Neural cell (in vitro differentiated cells): ENCODE data around the gene EBF3. TPM values are rescaled to one million over a fixed set of nuclear protein-coding genes. Genes with fewer than 3 reads are reported as not detected.

ENCODE experiments used
- H2AFZ ChIP-seq: fragments of 200-600, 300-800 bp; sonication (generic), shearing (Covaris generic); 2 replicates; pipeline ENCODE4 v1.6.0; 2014; ENCODE audit warnings: low read depth, mild to moderate bottlenecking, antibody characterized with exemption, low read length, moderate library complexity
- H3F3A ChIP-seq: fragments of 200-600 bp; shearing (Covaris generic); 2 replicates; pipeline ENCODE4 v1.6.1; 2016; ENCODE audit warnings: mild to moderate bottlenecking, moderate library complexity, mixed read lengths, antibody characterized with exemption, low read length; ENCODE audit not compliant: insufficient read depth, poor library complexity, severe bottlenecking
- H3K27ac ChIP-seq: fragments of 200-600, 300-800 bp; sonication (generic), shearing (Covaris generic); 2 replicates; pipeline ENCODE4 v1.5.1; 2014; ENCODE audit warnings: mild to moderate bottlenecking, low read length, moderate library complexity
- H3K27me3 ChIP-seq: fragments of 300-800, 200-600 bp; sonication (generic), shearing (Covaris generic); 2 replicates; pipeline ENCODE4 v1.6.0; 2014; ENCODE audit warnings: mild to moderate bottlenecking, low read depth, low read length, moderate library complexity; ENCODE audit not compliant: insufficient read depth
- H3K36me3 ChIP-seq: fragments of 300-800, 200-600 bp; sonication (generic), shearing (Covaris generic); 2 replicates; pipeline ENCODE4 v1.5.1; 2014; ENCODE audit warnings: mild to moderate bottlenecking, antibody characterized with exemption, low read length, moderate library complexity; ENCODE audit not compliant: insufficient read depth
- H3K4me2 ChIP-seq: fragments of 300-800, 200-600 bp; sonication (generic), shearing (Covaris generic); 2 replicates; pipeline ENCODE4 v1.6.0; 2014; ENCODE audit warnings: mild to moderate bottlenecking, low read length
- H3K4me3 ChIP-seq: fragments of 300-800, 200-600 bp; sonication (generic), shearing (Covaris generic); 2 replicates; pipeline ENCODE4 v1.5.1; 2014; ENCODE audit warnings: mild to moderate bottlenecking, low read length, moderate library complexity
- H3K79me2 ChIP-seq: fragments of 200-600 bp; shearing (Covaris generic); replicated peaks from 2 replicates; pipeline ENCODE4 v1.6.0; 2014; ENCODE audit warnings: mild to moderate bottlenecking, low read length, moderate library complexity; ENCODE audit not compliant: insufficient read depth
- H3K9ac ChIP-seq: fragments of 300-800, 200-600 bp; sonication (generic), shearing (Covaris generic); 2 replicates; pipeline ENCODE4 v1.6.1; 2016; ENCODE audit warnings: mild to moderate bottlenecking, low read length, mixed read lengths
- H3K9me2 ChIP-seq: fragments of 200-600 bp; shearing (Covaris generic); 2 replicates; pipeline ENCODE4 v1.6.1; 2016; ENCODE audit warnings: mild to moderate bottlenecking, low read length, mixed read lengths; ENCODE audit not compliant: insufficient read depth
- H3K9me3 ChIP-seq: fragments of 200-600, 300-800 bp; sonication (generic), shearing (Covaris generic); 2 replicates; pipeline ENCODE4 v1.6.1; 2016; ENCODE audit warnings: mild to moderate bottlenecking, mixed run types, low read length, moderate library complexity, mixed read lengths
- H4K20me1 ChIP-seq: fragments of 200-600 bp; shearing (Covaris generic); 2 replicates; pipeline ENCODE4 v1.6.1; 2016; ENCODE audit warnings: mild to moderate bottlenecking, mixed run types; ENCODE audit not compliant: insufficient read depth
- CTCF ChIP-seq: fragments of 450-650 bp; IDR thresholded peaks from 2 replicates; pipeline ENCODE4 v1.5.1; 2014; ENCODE audit warnings: antibody characterized with exemption, mild to moderate bottlenecking, moderate library complexity; ENCODE audit not compliant: poor library complexity, severe bottlenecking
- EP300 ChIP-seq: fragments of 450-650 bp; conservative IDR thresholded peaks from 2 replicates; pipeline ENCODE4 v1.6.1; 2014; ENCODE audit warnings: antibody characterized with exemption, mild to moderate bottlenecking, moderate library complexity; ENCODE audit not compliant: poor library complexity, severe bottlenecking
- EZH2 ChIP-seq: fragments of 200-600, 300-800 bp; shearing (Covaris generic), sonication (generic); IDR thresholded peaks from 2 replicates; pipeline ENCODE4 v1.6.1; 2014; ENCODE audit warnings: antibody characterized with exemption, low read length, borderline replicate concordance, mild to moderate bottlenecking; ENCODE audit not compliant: insufficient read depth, poor library complexity, severe bottlenecking
- MXI1 ChIP-seq: fragments of 450-650 bp; conservative IDR thresholded peaks from 2 replicates; pipeline ENCODE4 v1.6.1; 2014; ENCODE audit warnings: antibody characterized with exemption, mild to moderate bottlenecking; ENCODE audit not compliant: poor library complexity, severe bottlenecking
- POLR2AphosphoS5 ChIP-seq: IDR thresholded peaks from 2 replicates; pipeline ENCODE4 v1.6.1; 2012
- RAD21 ChIP-seq: fragments of 450-650 bp; conservative IDR thresholded peaks from 2 replicates; pipeline ENCODE4 v1.6.1; 2014; ENCODE audit warnings: antibody characterized with exemption, mild to moderate bottlenecking, moderate library complexity
- SMC3 ChIP-seq: fragments of 450-650 bp; conservative IDR thresholded peaks from 2 replicates; pipeline ENCODE4 v1.6.1; 2014; ENCODE audit warnings: antibody characterized with exemption, mild to moderate bottlenecking, moderate library complexity; ENCODE audit not compliant: poor library complexity
- TAF1 ChIP-seq: IDR thresholded peaks from 2 replicates; pipeline ENCODE4 v1.6.1; 2012; ENCODE audit warnings: low read depth
- polyA plus RNA-seq: library from polyadenylated mRNA; depleted of rRNA; stranded (reverse); fragments of >200 nt; gene quantifications from 2 replicates; pipeline ENCODE4 v1.2.3, GENCODE V29; 2014
- TF ChIP-seq, protein P1 (sequence below): IDR thresholded peaks from 2 replicates; pipeline ENCODE4 v1.6.1; 2012; ENCODE audit warnings: borderline replicate concordance

EBF3 gene
- polyA plus RNA-seq, 1 donor from 2014 or later, result 0.38 TPM

DNA sequence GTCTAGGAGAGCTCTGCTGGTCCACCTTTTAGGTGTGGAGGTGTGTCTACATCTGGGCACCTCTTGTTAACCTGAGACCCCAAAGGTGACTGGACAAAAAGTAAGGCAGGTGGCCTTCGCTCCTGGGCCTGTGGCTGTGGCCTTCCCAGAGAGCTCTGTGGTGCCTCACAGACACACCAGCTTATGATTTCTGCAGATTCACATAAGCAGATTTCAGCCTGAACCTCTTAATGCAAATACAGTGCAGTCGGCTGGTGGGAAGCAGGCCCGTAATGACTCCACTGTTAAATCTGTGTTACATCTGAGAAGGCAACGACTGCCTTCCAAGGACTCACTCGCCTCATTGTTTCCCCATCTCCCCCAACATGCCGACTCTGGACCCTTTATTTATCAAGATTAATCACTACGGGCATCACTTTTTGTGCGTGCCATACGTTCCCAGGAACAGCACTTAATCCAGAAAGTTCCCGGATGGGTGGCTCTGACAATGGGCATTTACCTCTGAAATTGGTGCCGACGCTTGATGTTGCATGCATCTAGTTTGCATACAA, 119.8 kb downstream of the EBF3 start:
- Histone ChIP-seq H3K27ac (peak overlapping the region; percentile 5), H3F3A (no peaks in the 10 kb centered on the region), H2AFZ (no peak overlapping the region), H3K9me2 (no peaks in the 10 kb centered on the region), H3K4me2 (no peak overlapping the region), H3K36me3 (no peaks in the 10 kb centered on the region), H3K79me2 (no peaks in the 10 kb centered on the region), H3K9ac (no peak overlapping the region), H3K27me3 (no peaks in the 10 kb centered on the region), H3K4me3 (no peak overlapping the region), H4K20me1 (no peaks in the 10 kb centered on the region), H3K9me3 (no peaks in the 10 kb centered on the region)
- TF ChIP-seq POLR2AphosphoS5 (no peak), EZH2 (no peak), SMC3 (no peak)
- TF ChIP-seq, protein P1, sequence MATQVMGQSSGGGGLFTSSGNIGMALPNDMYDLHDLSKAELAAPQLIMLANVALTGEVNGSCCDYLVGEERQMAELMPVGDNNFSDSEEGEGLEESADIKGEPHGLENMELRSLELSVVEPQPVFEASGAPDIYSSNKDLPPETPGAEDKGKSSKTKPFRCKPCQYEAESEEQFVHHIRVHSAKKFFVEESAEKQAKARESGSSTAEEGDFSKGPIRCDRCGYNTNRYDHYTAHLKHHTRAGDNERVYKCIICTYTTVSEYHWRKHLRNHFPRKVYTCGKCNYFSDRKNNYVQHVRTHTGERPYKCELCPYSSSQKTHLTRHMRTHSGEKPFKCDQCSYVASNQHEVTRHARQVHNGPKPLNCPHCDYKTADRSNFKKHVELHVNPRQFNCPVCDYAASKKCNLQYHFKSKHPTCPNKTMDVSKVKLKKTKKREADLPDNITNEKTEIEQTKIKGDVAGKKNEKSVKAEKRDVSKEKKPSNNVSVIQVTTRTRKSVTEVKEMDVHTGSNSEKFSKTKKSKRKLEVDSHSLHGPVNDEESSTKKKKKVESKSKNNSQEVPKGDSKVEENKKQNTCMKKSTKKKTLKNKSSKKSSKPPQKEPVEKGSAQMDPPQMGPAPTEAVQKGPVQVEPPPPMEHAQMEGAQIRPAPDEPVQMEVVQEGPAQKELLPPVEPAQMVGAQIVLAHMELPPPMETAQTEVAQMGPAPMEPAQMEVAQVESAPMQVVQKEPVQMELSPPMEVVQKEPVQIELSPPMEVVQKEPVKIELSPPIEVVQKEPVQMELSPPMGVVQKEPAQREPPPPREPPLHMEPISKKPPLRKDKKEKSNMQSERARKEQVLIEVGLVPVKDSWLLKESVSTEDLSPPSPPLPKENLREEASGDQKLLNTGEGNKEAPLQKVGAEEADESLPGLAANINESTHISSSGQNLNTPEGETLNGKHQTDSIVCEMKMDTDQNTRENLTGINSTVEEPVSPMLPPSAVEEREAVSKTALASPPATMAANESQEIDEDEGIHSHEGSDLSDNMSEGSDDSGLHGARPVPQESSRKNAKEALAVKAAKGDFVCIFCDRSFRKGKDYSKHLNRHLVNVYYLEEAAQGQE, result no peak

DNA sequence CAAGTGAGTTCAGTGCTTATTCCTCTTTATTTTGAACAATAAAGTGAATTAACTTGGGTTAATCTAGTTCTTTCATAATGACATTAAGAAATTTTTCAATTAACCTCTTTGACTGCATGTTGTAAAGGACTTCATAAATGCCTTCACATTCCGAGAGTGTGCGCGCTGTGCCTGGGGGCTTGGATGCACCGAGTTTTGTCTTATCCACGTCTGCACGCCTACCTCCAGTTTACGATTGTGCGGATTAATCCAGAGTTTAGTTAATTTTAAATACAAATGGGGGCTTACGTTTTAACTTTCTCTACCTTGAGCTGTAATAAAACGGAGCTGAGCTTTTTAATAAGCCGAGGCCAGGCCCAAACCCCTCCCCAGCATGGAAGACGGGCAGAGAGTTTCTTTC, 120.4 kb downstream of the EBF3 start:
- Histone ChIP-seq H3K36me3 (no peaks in the 10 kb centered on the region), H3K9me2 (no peaks in the 10 kb centered on the region), H3K27me3 (no peaks in the 10 kb centered on the region), H4K20me1 (no peaks in the 10 kb centered on the region), H3K4me3 (no peak overlapping the region), H3K9me3 (no peaks in the 10 kb centered on the region), H3K27ac (no peak overlapping the region), H3F3A (no peaks in the 10 kb centered on the region), H2AFZ (no peak overlapping the region), H3K79me2 (no peaks in the 10 kb centered on the region), H3K4me2 (no peak overlapping the region), H3K9ac (no peak overlapping the region)
- TF ChIP-seq SMC3 (no peak), MXI1 (no peak), TAF1 (no peak), CTCF (no peak), RAD21 (no peak), EZH2 (no peak), POLR2AphosphoS5 (no peak), EP300 (no peak)
- TF ChIP-seq, protein P1, result no peak
